ENCODE measurements around the gene JAG2.

The JAG2 gene

DNA sequence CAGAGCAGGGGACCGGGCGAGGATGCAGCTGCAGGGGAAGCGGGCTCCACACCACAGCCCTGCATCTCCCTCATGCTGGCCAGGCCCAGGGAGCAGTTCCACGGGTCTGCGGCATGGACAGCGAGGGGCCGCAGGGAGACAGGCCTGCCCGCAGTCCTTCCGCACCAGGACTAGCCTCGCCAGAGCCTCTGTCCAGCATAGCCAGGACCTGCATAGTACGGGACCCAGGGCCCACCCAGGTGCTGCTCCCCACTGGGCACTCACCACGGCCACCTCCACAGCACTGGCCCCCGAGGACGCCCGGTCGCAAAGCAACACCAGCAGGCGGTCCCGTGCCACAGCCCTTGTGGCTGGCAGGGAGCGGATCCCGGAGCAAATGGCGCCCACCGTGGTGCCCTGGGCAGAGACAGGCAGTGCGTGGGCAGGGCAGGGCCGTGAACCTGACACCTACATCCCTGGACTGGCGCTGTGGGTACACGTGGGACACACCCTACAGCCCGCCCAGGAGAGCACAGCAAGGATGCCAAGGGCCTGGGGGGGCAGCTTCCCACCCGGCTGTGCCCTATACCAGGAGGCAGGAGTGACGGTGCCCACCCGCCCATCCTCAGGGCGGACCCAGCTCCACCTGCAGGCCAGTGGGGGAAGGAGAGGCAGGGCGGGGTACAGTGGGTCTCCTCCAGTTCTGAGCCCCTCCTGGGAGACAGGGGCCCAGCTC lies 23.8 kb downstream of the JAG2 start (continued):
- TF ChIP-seq ZNF23 (tag by site-specific recombination; IDR thresholded peaks at IDR 0.05; ENCODE audit: borderline replicate concordance) (no peak), KLF7 (tag by site-specific recombination; IDR thresholded peaks at IDR 0.05; ENCODE audit: borderline replicate concordance) (no peak), ZNF157 (tag by site-specific recombination; IDR thresholded peaks at IDR 0.05) (no peak), ZSCAN23 (tag by site-specific recombination; IDR thresholded peaks at IDR 0.05) (no peak), ZIC2 (tag by site-specific recombination; IDR thresholded peaks at IDR 0.05) (no peak), MEIS1 (CRISPR knock-in tag; IDR thresholded peaks at IDR 0.05; ENCODE audit: borderline replicate concordance) (no peak)
- TF ChIP-seq, protein P1, sequence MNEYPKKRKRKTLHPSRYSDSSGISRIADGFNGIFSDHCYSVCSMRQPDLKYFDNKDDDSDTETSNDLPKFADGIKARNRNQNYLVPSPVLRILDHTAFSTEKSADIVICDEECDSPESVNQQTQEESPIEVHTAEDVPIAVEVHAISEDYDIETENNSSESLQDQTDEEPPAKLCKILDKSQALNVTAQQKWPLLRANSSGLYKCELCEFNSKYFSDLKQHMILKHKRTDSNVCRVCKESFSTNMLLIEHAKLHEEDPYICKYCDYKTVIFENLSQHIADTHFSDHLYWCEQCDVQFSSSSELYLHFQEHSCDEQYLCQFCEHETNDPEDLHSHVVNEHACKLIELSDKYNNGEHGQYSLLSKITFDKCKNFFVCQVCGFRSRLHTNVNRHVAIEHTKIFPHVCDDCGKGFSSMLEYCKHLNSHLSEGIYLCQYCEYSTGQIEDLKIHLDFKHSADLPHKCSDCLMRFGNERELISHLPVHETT (tag by site-specific recombination; IDR thresholded peaks at IDR 0.05) = no peak
- TF ChIP-seq, protein P2, sequence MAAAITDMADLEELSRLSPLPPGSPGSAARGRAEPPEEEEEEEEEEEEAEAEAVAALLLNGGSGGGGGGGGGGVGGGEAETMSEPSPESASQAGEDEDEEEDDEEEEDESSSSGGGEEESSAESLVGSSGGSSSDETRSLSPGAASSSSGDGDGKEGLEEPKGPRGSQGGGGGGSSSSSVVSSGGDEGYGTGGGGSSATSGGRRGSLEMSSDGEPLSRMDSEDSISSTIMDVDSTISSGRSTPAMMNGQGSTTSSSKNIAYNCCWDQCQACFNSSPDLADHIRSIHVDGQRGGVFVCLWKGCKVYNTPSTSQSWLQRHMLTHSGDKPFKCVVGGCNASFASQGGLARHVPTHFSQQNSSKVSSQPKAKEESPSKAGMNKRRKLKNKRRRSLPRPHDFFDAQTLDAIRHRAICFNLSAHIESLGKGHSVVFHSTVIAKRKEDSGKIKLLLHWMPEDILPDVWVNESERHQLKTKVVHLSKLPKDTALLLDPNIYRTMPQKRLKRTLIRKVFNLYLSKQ (tag by site-specific recombination; IDR thresholded peaks at IDR 0.05; ENCODE audit: borderline replicate concordance) = no peak

DNA sequence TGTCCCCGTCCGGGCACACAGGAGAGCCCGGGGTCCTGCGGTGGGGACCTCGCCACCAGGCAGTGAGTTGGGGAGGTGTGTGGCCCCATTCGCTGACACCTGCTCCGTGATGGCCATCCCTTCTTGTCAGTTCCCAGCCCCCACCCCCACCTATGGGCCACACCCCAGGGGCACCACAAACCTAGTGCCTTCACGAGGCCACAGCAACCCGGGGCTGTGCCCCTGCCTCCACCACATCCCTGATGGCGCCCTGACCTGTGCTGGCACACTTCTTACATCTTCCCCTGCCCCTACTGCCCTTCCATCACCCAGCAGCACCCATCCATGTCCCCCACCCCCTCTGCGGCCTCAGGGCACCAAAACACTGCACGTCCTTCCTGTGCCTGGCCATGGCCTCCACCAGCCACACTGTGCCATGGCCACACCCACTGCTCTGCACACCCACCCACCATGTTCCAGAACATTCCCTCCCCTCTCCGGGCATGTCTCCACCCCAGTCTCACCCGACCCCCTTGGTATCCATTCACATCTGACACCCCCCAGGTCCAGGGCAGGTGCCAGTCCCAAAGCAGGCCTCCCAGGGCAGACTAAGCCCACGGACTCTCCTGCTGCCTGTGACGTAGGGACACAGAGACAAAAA lies 24.4 kb downstream of the JAG2 start:
- Histone ChIP-seq H3K27ac (ENCODE audit: extremely low read depth, low read depth, low read length) (no peak overlapping the region), H3K4me1 (ENCODE audit: control insufficient read depth, insufficient read depth, low read length) (no peaks in the 10 kb centered on the region), H3K4me3 (ENCODE audit: low read depth, low read length) (no peak overlapping the region), H3K36me3 (ENCODE audit: control insufficient read depth in 2 of 2, insufficient read depth in 1 of 2, low read length in 2 of 2) (peaks cover 0 to 78% of the 10 kb centered on the region in 2 experiments; a peak in 1 of 3 replicates), H3K9me3 (ENCODE audit: control insufficient read depth, insufficient read depth, low read depth, low read length) (no peaks in the 10 kb centered on the region)
- ChIA-PET POLR2A (no interaction called here), CTCF (no interaction called here)
- TF ChIP-seq KLF1 (tag by site-specific recombination; IDR thresholded peaks at IDR 0.05) (0 out of 2 replicates have a peak, but pooled peaks have one; percentile 20), ZNF560 (tag by site-specific recombination; IDR thresholded peaks at IDR 0.05; ENCODE audit: borderline replicate concordance) (no peak), KLF8 (tag by site-specific recombination; IDR thresholded peaks at IDR 0.05) (peak; percentile 18; the same call in 1 of the 2 replicates), ZNF600 (tag by site-specific recombination; IDR thresholded peaks at IDR 0.05) (peak; percentile 69)
- TF ChIP-seq, protein P3, sequence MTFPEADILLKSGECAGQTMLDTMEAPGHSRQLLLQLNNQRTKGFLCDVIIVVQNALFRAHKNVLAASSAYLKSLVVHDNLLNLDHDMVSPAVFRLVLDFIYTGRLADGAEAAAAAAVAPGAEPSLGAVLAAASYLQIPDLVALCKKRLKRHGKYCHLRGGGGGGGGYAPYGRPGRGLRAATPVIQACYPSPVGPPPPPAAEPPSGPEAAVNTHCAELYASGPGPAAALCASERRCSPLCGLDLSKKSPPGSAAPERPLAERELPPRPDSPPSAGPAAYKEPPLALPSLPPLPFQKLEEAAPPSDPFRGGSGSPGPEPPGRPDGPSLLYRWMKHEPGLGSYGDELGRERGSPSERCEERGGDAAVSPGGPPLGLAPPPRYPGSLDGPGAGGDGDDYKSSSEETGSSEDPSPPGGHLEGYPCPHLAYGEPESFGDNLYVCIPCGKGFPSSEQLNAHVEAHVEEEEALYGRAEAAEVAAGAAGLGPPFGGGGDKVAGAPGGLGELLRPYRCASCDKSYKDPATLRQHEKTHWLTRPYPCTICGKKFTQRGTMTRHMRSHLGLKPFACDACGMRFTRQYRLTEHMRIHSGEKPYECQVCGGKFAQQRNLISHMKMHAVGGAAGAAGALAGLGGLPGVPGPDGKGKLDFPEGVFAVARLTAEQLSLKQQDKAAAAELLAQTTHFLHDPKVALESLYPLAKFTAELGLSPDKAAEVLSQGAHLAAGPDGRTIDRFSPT (tag by site-specific recombination; IDR thresholded peaks at IDR 0.05) = 0 out of 2 replicates have a peak, but pooled peaks have one; percentile 40

DNA sequence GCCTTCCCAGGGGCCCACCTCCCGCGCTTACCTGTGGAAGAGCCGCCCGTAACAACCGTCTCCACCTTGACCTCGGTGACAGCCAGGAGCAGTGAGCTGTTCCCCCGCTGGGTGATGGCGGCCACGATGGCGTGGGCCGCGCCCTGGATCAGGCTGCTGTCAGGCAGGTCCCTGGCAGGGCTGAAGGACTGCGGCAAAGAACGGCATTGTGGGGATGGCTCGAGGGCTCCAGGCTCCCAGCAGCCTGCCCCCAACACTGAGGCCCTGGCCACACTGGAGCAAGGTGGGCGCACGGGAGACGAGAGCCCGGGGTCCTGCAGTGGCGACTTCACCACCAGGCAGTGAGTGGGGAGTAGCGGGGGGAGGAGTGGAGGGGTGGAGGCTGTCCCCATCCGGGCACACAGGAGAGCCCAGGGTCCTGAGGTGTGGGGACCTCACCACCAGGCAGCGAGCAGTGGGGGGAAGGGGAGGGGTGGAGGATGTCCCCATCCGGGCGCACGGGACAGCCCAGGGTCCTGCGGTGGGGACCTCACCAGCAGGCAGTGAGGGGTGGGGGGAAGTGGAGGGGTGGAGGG lies 25.0 kb downstream of the JAG2 start:
- POLR2A ChIA-PET = no interaction called here
- CTCF ChIA-PET = no interaction called here
- H3K36me3 ChIP-seq (ENCODE audit: control insufficient read depth in 2 of 2, insufficient read depth in 1 of 2, low read length in 2 of 2) = peaks cover 0 to 75% of the 10 kb centered on the region in 2 experiments; a peak in 1 of 3 replicates
- no peaks in the 10 kb centered on the region for H3K4me1 ChIP-seq (ENCODE audit: control insufficient read depth, insufficient read depth, low read length)
- no peaks in the 10 kb centered on the region for H3K9me3 ChIP-seq (ENCODE audit: control insufficient read depth, insufficient read depth, low read depth, low read length)
- no peak overlapping the region for H3K27ac ChIP-seq (ENCODE audit: extremely low read depth, low read depth, low read length)
- no peak overlapping the region for H3K4me3 ChIP-seq (ENCODE audit: low read depth, low read length)
- no peak for TF ChIP-seq SCRT2 (tag by site-specific recombination; IDR thresholded peaks at IDR 0.05)
- TF ChIP-seq ZNF214 (tag by site-specific recombination; IDR thresholded peaks at IDR 0.05; ENCODE audit: borderline replicate concordance) = no peak
- TF ChIP-seq, protein P4, sequence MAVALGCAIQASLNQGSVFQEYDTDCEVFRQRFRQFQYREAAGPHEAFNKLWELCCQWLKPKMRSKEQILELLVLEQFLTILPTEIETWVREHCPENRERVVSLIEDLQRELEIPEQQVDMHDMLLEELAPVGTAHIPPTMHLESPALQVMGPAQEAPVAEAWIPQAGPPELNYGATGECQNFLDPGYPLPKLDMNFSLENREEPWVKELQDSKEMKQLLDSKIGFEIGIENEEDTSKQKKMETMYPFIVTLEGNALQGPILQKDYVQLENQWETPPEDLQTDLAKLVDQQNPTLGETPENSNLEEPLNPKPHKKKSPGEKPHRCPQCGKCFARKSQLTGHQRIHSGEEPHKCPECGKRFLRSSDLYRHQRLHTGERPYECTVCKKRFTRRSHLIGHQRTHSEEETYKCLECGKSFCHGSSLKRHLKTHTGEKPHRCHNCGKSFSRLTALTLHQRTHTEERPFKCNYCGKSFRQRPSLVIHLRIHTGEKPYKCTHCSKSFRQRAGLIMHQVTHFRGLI (tag by site-specific recombination; IDR thresholded peaks at IDR 0.05) = no peak
- TF ChIP-seq, protein P5, sequence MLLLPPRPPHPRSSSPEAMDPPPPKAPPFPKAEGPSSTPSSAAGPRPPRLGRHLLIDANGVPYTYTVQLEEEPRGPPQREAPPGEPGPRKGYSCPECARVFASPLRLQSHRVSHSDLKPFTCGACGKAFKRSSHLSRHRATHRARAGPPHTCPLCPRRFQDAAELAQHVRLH (tag by site-specific recombination; IDR thresholded peaks at IDR 0.05) = no peak
- TF ChIP-seq, protein P6, sequence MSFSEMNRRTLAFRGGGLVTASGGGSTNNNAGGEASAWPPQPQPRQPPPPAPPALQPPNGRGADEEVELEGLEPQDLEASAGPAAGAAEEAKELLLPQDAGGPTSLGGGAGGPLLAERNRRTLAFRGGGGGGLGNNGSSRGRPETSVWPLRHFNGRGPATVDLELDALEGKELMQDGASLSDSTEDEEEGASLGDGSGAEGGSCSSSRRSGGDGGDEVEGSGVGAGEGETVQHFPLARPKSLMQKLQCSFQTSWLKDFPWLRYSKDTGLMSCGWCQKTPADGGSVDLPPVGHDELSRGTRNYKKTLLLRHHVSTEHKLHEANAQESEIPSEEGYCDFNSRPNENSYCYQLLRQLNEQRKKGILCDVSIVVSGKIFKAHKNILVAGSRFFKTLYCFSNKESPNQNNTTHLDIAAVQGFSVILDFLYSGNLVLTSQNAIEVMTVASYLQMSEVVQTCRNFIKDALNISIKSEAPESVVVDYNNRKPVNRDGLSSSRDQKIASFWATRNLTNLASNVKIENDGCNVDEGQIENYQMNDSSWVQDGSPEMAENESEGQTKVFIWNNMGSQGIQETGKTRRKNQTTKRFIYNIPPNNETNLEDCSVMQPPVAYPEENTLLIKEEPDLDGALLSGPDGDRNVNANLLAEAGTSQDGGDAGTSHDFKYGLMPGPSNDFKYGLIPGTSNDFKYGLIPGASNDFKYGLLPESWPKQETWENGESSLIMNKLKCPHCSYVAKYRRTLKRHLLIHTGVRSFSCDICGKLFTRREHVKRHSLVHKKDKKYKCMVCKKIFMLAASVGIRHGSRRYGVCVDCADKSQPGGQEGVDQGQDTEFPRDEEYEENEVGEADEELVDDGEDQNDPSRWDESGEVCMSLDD (tag by site-specific recombination; IDR thresholded peaks at IDR 0.05) = no peak
- TF ChIP-seq ZNF777 (tag by site-specific recombination; IDR thresholded peaks at IDR 0.05; ENCODE audit: borderline replicate concordance) = no peak
- no peak for TF ChIP-seq ZNF114 (tag by site-specific recombination; IDR thresholded peaks at IDR 0.05)
- TF ChIP-seq ZNF433 (tag by site-specific recombination; IDR thresholded peaks at IDR 0.05; ENCODE audit: low read depth) = no peak
- no peak for TF ChIP-seq KLF10 (tag by site-specific recombination; IDR thresholded peaks at IDR 0.05)
